BJ (cell line): ENCODE results near the gene USP34. TPM values are rescaled to one million over a fixed set of nuclear protein-coding genes. Genes with fewer than 3 reads are reported as not detected.

ENCODE experiments used
- CTCF ChIA-PET: fragments of 350-600 bp; formaldehyde crosslinking; extraction: SDS; loops from one replicate; lab custom pipeline; 2021; ENCODE audit warnings: antibody characterized with exemption, inconsistent platforms; lab: Yijun Ruan, JAX
- POLR2A ChIA-PET: fragments of 300-600 bp; sonication (Branson Sonifier 250); formaldehyde crosslinking; extraction: SDS; loops from one replicate; lab custom pipeline; 2021; ENCODE audit warnings: antibody characterized with exemption; lab: Charles Lee
- DNase-seq: peaks from one replicate; pipeline ENCODE4 v3.0.0-alpha.2; 2011; ENCODE audit warnings: low read depth
- H3K27me3 ChIP-seq: 2 replicates; pipeline ENCODE4 v1.6.0; 2011; ENCODE audit warnings: low read length; ENCODE audit not compliant: control insufficient read depth, insufficient read depth
- H3K36me3 ChIP-seq: 2 replicates; pipeline ENCODE4 v1.5.1; 2011; ENCODE audit warnings: low read length; ENCODE audit not compliant: control insufficient read depth, insufficient read depth
- H3K4me3 ChIP-seq: 2 replicates; pipeline ENCODE4 v1.5.1; 2011; ENCODE audit warnings: low read depth, mild to moderate bottlenecking, control low read depth, low read length
- CTCF ChIP-seq: IDR thresholded peaks from 2 replicates; pipeline ENCODE4 v1.5.1; 2011; ENCODE audit warnings: low read depth, mild to moderate bottlenecking, control low read depth, inconsistent platforms, low read length, moderate library complexity; ENCODE audit not compliant: insufficient read depth
- polyA plus RNA-seq: library from polyadenylated mRNA; depleted of rRNA; stranded (reverse); fragments of >200 nt; gene quantifications from 2 replicates; pipeline ENCODE4 v1.2.3, GENCODE V29; 2011

USP34 gene
- polyA plus RNA-seq, 1 experiment, result 32.2 TPM

- no peak for TF ChIP-seq CTCF
- 0 out of 2 replicates have a peak, but pooled peaks cover 5% of the 10 kb centered on the region for H3K36me3 ChIP-seq
- DNase-seq, result no peak
- ChIA-PET POLR2A (no interaction called here), CTCF (interaction anchor here (1.9 kb wide), 1 partner anchor 11 kb away, joined by 6 read pairs; no protein-coding TSS in a partner anchor)
- no peak overlapping the region for H3K4me3 ChIP-seq
- H3K27me3 ChIP-seq, result no peaks in the 10 kb centered on the region
Measured at GRCh38 chr2:61354543-61355197, 116.2 kb downstream of the USP34 start.

- ChIA-PET POLR2A (no interaction called here), CTCF (interaction anchor here (1.9 kb wide), 1 partner anchor 10 kb away, joined by 6 read pairs; no protein-coding TSS in a partner anchor)
- H3K36me3 ChIP-seq, result 0 out of 2 replicates have a peak, but pooled peaks cover 5% of the 10 kb centered on the region
- no peak overlapping the region for H3K4me3 ChIP-seq
- H3K27me3 ChIP-seq, result no peaks in the 10 kb centered on the region
- no peak for DNase-seq
- no peak for TF ChIP-seq CTCF
Measured at GRCh38 chr2:61353909-61354308, 117.0 kb downstream of the USP34 start.

- H3K27me3 ChIP-seq, result no peaks in the 10 kb centered on the region
- CTCF ChIA-PET, result no interaction called here
- POLR2A ChIA-PET, result no interaction called here
- H3K36me3 ChIP-seq, result peaks cover 10% of the 10 kb centered on the region; the same call in 1 of the 2 replicates
- H3K4me3 ChIP-seq, result no peak overlapping the region
- DNase-seq, result no peak
- TF ChIP-seq CTCF, result no peak
Measured at GRCh38 chr2:61350777-61351176, 120.1 kb downstream of the USP34 start.

GRCh38 chr2:61343141-61343540 lies 127.7 kb downstream of the USP34 start:
- peaks cover 8% of the 10 kb centered on the region for H3K36me3 ChIP-seq
- DNase-seq, result no peak
- CTCF ChIA-PET, result interaction anchor here (0.6 to 1.2 kb wide), 2 partner anchors 11 to 621 kb away, joined by 3 to 6 read pairs; no protein-coding TSS in a partner anchor

More at GRCh38 chr2:61343141-61343540, 127.7 kb downstream of the USP34 start:
- POLR2A ChIA-PET, result no interaction called here
- Histone ChIP-seq H3K4me3 (no peak overlapping the region), H3K27me3 (no peaks in the 10 kb centered on the region)
- TF ChIP-seq CTCF, result no peak
